Measurements from ENCODE around the gene UNC5A.
A peak's percentile ranks its signal among the peaks of the same experiment; 100 is the strongest.

UNC5A gene

GRCh38 chr5:176810081-176810597, at the start of gene UNC5A:
Gene UNC5A, plus strand, starts transcription at chr5:176810559. Its CDS starts 192 bp downstream, at chr5:176810751.
- peak in 1 of 4 experiments; percentile 13 for DNase-seq

GRCh38 chr5:176761755-176762154, 48.6 kb upstream of the UNC5A start:
- no peak for DNase-seq

- no peak for DNase-seq
Observed at GRCh38 chr5:176762489-176762888, 47.9 kb upstream of the UNC5A start.

GRCh38 chr5:176765687-176766086, 44.7 kb upstream of the UNC5A start:
- DNase-seq = no peak

- DNase-seq = no peak
Observed at GRCh38 chr5:176768174-176768970, 42.0 kb upstream of the UNC5A start.

GRCh38 chr5:176769911-176770310, 40.4 kb upstream of the UNC5A start:
- DNase-seq = no peak

- DNase-seq = no peak
Observed at GRCh38 chr5:176770431-176770830, 39.9 kb upstream of the UNC5A start.

GRCh38 chr5:176771102-176771845, 39.1 kb upstream of the UNC5A start:
- no peak for DNase-seq

- DNase-seq = no peak
Observed at GRCh38 chr5:176772271-176773210, 37.8 kb upstream of the UNC5A start.

GRCh38 chr5:176773408-176774035, 36.8 kb upstream of the UNC5A start:
- no peak for DNase-seq

- no peak for DNase-seq
Observed at GRCh38 chr5:176774216-176775171, 35.9 kb upstream of the UNC5A start.

- no peak for DNase-seq
Observed at GRCh38 chr5:176775409-176775808, 35.0 kb upstream of the UNC5A start.

- DNase-seq = no peak
Observed at GRCh38 chr5:176776141-176776865, 34.1 kb upstream of the UNC5A start.

- no peak for DNase-seq
Observed at GRCh38 chr5:176776916-176777315, 33.4 kb upstream of the UNC5A start.

- no peak for DNase-seq
Observed at GRCh38 chr5:176778921-176779465, 31.4 kb upstream of the UNC5A start.

GRCh38 chr5:176779537-176779936, 30.8 kb upstream of the UNC5A start:
- DNase-seq = no peak

- DNase-seq = no peak
Observed at GRCh38 chr5:176780176-176781053, 29.9 kb upstream of the UNC5A start.

GRCh38 chr5:176781054-176781375, 29.3 kb upstream of the UNC5A start:
- DNase-seq = no peak
